GM23338 (cell line): ENCODE data around the gene TMEM185B. TPM values are rescaled to one million over a fixed set of nuclear protein-coding genes. Genes with fewer than 3 reads are reported as not detected.

Source experiments
- ATAC-seq: fragments of 200-7000 bp; cut with Tn5 transposase; 3 replicates; pipeline ENCODE4 v1.9.1; 2020
- DNase-seq: peaks from one replicate; pipeline ENCODE4 v3.0.0-alpha.2; 2015; ENCODE audit warnings: low spot score
- H2AFZ ChIP-seq: fragments of 200-600 bp; sonication (generic); 2 replicates; pipeline ENCODE4 v1.8.0; 2016; ENCODE audit warnings: antibody characterized with exemption, mild to moderate bottlenecking, moderate library complexity
- H3F3A ChIP-seq: fragments of 200-600 bp; sonication (generic); replicated peaks from 2 replicates; pipeline ENCODE4 v1.8.0; 2017; ENCODE audit warnings: antibody characterized with exemption, mixed run types, low read depth
- H3K27ac ChIP-seq: fragments of 200-600 bp; sonication (generic); 2 replicates; pipeline ENCODE4 v1.6.1; 2016; ENCODE audit warnings: low read depth
- H3K27me3 ChIP-seq: fragments of 200-600 bp; sonication (generic); 2 replicates; pipeline ENCODE4 v1.8.0; 2016; ENCODE audit warnings: mild to moderate bottlenecking, mixed run types, moderate library complexity; ENCODE audit not compliant: insufficient read depth
- H3K36me3 ChIP-seq: fragments of 200-600 bp; sonication (generic); 2 replicates; pipeline ENCODE4 v1.8.0; 2016; ENCODE audit warnings: mild to moderate bottlenecking; ENCODE audit not compliant: insufficient read depth
- H3K4me1 ChIP-seq: fragments of 200-600 bp; sonication (generic); 2 replicates; pipeline ENCODE4 v1.8.0; 2016; ENCODE audit warnings: mild to moderate bottlenecking, moderate library complexity; ENCODE audit not compliant: insufficient read depth
- H3K4me2 ChIP-seq: fragments of 200-600 bp; sonication (generic); 2 replicates; pipeline ENCODE4 v1.7.1; 2017; ENCODE audit warnings: mixed run types
- H3K4me3 ChIP-seq: fragments of 200-600 bp; sonication (generic); 2 replicates; pipeline ENCODE4 v1.6.1; 2016; ENCODE audit warnings: mixed run types
- H3K79me2 ChIP-seq: fragments of 200-600 bp; sonication (generic); replicated peaks from 2 replicates; pipeline ENCODE4 v1.8.0; 2017; ENCODE audit warnings: mild to moderate bottlenecking; ENCODE audit not compliant: insufficient read depth
- H3K9me2 ChIP-seq: fragments of 200-600 bp; sonication (generic); 2 replicates; pipeline ENCODE4 v1.8.0; 2017; ENCODE audit not compliant: insufficient read depth
- H4K20me1 ChIP-seq: fragments of 200-600 bp; sonication (generic); replicated peaks from 2 replicates; pipeline ENCODE4 v1.8.0; 2017; ENCODE audit warnings: mild to moderate bottlenecking; ENCODE audit not compliant: insufficient read depth
- H3K27ac Mint-ChIP-seq: 2 replicates; pipeline ENCODE4 v1.8.0; 2020; ENCODE audit warnings: inconsistent platforms, mild to moderate bottlenecking, moderate library complexity, mixed read lengths
- H3K27me3 Mint-ChIP-seq: 3 replicates; pipeline ENCODE4 v1.8.0; 2022; ENCODE audit warnings: low read depth, mild to moderate bottlenecking, moderate library complexity, mixed read lengths, inconsistent platforms; ENCODE audit not compliant: insufficient read depth, poor library complexity
- H3K36me3 Mint-ChIP-seq: 3 replicates; pipeline ENCODE4 v1.8.0; 2021; ENCODE audit warnings: low read depth, mild to moderate bottlenecking, inconsistent platforms, moderate library complexity, mixed read lengths
- H3K4me1 Mint-ChIP-seq: 3 replicates; pipeline ENCODE4 v1.8.0; 2020; ENCODE audit warnings: mild to moderate bottlenecking, inconsistent platforms, mixed read lengths
- H3K4me3 Mint-ChIP-seq: 3 replicates; pipeline ENCODE4 v1.8.0; 2021; ENCODE audit warnings: moderate library complexity, mild to moderate bottlenecking, inconsistent platforms, mixed read lengths
- H3K9me3 Mint-ChIP-seq: 3 replicates; pipeline ENCODE4 v1.8.0; 2020; ENCODE audit warnings: moderate library complexity, mild to moderate bottlenecking, inconsistent platforms, mixed read lengths
- EZH2phosphoT487 ChIP-seq: fragments of 200-600 bp; sonication (generic); IDR thresholded peaks from one replicate; pipeline ENCODE4 v1.8.1; 2018; ENCODE audit warnings: antibody characterized with exemption; ENCODE audit not compliant: unreplicated experiment
- JUNB ChIP-seq: IDR thresholded peaks from one replicate; pipeline ENCODE4 v1.6.1; 2016; ENCODE audit warnings: antibody characterized with exemption; ENCODE audit not compliant: unreplicated experiment
- NANOG ChIP-seq: IDR thresholded peaks from 2 replicates; pipeline ENCODE4 v1.6.1; 2016; ENCODE audit warnings: antibody characterized with exemption, borderline replicate concordance
- REST ChIP-seq: IDR thresholded peaks from one replicate; pipeline ENCODE4 v1.6.1; 2018; ENCODE audit warnings: antibody characterized with exemption; ENCODE audit not compliant: unreplicated experiment
- ZNF114 ChIP-seq: fragments of 250-450 bp; sonication (Bioruptor Pico); IDR thresholded peaks from 2 replicates; pipeline ENCODE4 v1.5.0; 2020; ENCODE audit warnings: mild to moderate bottlenecking, moderate library complexity
- polyA plus RNA-seq: library from polyadenylated mRNA; unstranded; fragments of >200 nt; fragmentation: Nextera tagmentation; extraction: Ambion mirVana; gene quantifications from 2 replicates; pipeline ENCODE4 v1.2.1, GENCODE V29; 2016
- total RNA-seq: library from RNA; depleted of rRNA; stranded (reverse); fragments of >200 nt; shearing (Covaris generic); gene quantifications from 2 replicates; pipeline ENCODE4 v1.2.3, GENCODE V29; 2014
- TF ChIP-seq, protein P1 (sequence below), 2 experiments: fragments of 200-600 bp in 1 of 2; sonication (generic) in 1 of 2; conservative IDR thresholded peaks; 2 replicates each; pipeline versions ENCODE4 v1.5.1 to v1.6.1; 2016 to 2017; ENCODE audit warnings: antibody characterized with exemption in 2 of 2, low read depth in 2 of 2, mild to moderate bottlenecking in 2 of 2, moderate library complexity in 1 of 2
- TF ChIP-seq, protein P2 (sequence below): fragments of 250-450 bp; sonication (Bioruptor Pico); IDR thresholded peaks from 2 replicates; pipeline ENCODE4 v1.5.0; 2020; ENCODE audit warnings: mild to moderate bottlenecking, moderate library complexity

TMEM185B gene
- total and polyA plus RNA-seq, 2 experiments from 2014 or later = 3.9 to 24.4 TPM

DNA sequence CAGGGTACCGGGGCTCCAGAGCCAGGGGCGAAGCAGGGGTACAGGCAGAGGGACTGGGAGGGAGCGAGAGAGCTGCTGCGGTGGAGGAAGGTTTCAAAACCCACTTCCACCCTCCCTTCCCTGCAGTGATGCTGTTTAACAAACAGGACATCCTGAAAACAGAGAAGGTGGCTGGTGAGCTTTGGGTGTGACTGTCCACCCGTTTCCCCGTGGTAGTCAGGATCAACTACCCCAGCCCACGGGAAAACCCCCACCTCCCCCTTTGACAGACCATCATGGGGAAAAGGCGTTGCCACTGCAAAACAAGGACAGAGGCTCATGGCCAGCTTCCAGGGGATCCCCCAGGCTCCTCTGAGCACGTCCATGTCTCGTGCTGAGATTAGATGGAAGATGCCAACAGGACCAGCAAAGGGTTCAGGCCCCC lies 12.9 kb downstream of the TMEM185B start:
- Mint-ChIP-seq H3K27me3 (peaks cover 6% of the 10 kb centered on the region), H3K27ac (no peak overlapping the region), H3K4me3 (no peak overlapping the region), H3K36me3 (no peaks in the 10 kb centered on the region), H3K4me1 (peaks cover 5% of the 10 kb centered on the region), H3K9me3 (no peaks in the 10 kb centered on the region)
- TF ChIP-seq EZH2phosphoT487 = no peak
- TF ChIP-seq, protein P1, sequence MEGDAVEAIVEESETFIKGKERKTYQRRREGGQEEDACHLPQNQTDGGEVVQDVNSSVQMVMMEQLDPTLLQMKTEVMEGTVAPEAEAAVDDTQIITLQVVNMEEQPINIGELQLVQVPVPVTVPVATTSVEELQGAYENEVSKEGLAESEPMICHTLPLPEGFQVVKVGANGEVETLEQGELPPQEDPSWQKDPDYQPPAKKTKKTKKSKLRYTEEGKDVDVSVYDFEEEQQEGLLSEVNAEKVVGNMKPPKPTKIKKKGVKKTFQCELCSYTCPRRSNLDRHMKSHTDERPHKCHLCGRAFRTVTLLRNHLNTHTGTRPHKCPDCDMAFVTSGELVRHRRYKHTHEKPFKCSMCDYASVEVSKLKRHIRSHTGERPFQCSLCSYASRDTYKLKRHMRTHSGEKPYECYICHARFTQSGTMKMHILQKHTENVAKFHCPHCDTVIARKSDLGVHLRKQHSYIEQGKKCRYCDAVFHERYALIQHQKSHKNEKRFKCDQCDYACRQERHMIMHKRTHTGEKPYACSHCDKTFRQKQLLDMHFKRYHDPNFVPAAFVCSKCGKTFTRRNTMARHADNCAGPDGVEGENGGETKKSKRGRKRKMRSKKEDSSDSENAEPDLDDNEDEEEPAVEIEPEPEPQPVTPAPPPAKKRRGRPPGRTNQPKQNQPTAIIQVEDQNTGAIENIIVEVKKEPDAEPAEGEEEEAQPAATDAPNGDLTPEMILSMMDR (conservative IDR thresholded peaks at IDR 0.05; ENCODE audit: low read depth in 2 of 2) = no peak
- H3F3A ChIP-seq = no peaks in the 10 kb centered on the region
- H2AFZ ChIP-seq = no peak overlapping the region
- no peak for ATAC-seq
- H3K4me2 ChIP-seq = no peak overlapping the region
- no peak overlapping the region for H3K27ac ChIP-seq
- H3K36me3 ChIP-seq = no peaks in the 10 kb centered on the region
- H3K4me1 ChIP-seq = no peaks in the 10 kb centered on the region
- no peak for DNase-seq
- H3K9me2 ChIP-seq = no peaks in the 10 kb centered on the region
- H3K79me2 ChIP-seq = no peaks in the 10 kb centered on the region
- H4K20me1 ChIP-seq = no peaks in the 10 kb centered on the region; the same call in 1 of the 2 replicates
- no peaks in the 10 kb centered on the region for H3K27me3 ChIP-seq
- H3K4me3 ChIP-seq = no peak overlapping the region

GRCh38 chr2:120209427-120210269 lies 13.6 kb downstream of the TMEM185B start:
- peaks cover 9% of the 10 kb centered on the region for H3K27me3 Mint-ChIP-seq
- peaks cover 5% of the 10 kb centered on the region for H3K4me1 Mint-ChIP-seq
- no peaks in the 10 kb centered on the region for H3K9me2 ChIP-seq
- H3K36me3 Mint-ChIP-seq = no peaks in the 10 kb centered on the region
- no peaks in the 10 kb centered on the region for H3F3A ChIP-seq
- no peak overlapping the region for H3K27ac ChIP-seq
- no peaks in the 10 kb centered on the region for H3K79me2 ChIP-seq
- no peak overlapping the region for H2AFZ ChIP-seq
- no peak overlapping the region for H3K4me2 ChIP-seq
- no peaks in the 10 kb centered on the region; the same call in 1 of the 2 replicates for H4K20me1 ChIP-seq
- no peaks in the 10 kb centered on the region for H3K4me1 ChIP-seq
- no peaks in the 10 kb centered on the region for H3K27me3 ChIP-seq
- TF ChIP-seq, protein P2, sequence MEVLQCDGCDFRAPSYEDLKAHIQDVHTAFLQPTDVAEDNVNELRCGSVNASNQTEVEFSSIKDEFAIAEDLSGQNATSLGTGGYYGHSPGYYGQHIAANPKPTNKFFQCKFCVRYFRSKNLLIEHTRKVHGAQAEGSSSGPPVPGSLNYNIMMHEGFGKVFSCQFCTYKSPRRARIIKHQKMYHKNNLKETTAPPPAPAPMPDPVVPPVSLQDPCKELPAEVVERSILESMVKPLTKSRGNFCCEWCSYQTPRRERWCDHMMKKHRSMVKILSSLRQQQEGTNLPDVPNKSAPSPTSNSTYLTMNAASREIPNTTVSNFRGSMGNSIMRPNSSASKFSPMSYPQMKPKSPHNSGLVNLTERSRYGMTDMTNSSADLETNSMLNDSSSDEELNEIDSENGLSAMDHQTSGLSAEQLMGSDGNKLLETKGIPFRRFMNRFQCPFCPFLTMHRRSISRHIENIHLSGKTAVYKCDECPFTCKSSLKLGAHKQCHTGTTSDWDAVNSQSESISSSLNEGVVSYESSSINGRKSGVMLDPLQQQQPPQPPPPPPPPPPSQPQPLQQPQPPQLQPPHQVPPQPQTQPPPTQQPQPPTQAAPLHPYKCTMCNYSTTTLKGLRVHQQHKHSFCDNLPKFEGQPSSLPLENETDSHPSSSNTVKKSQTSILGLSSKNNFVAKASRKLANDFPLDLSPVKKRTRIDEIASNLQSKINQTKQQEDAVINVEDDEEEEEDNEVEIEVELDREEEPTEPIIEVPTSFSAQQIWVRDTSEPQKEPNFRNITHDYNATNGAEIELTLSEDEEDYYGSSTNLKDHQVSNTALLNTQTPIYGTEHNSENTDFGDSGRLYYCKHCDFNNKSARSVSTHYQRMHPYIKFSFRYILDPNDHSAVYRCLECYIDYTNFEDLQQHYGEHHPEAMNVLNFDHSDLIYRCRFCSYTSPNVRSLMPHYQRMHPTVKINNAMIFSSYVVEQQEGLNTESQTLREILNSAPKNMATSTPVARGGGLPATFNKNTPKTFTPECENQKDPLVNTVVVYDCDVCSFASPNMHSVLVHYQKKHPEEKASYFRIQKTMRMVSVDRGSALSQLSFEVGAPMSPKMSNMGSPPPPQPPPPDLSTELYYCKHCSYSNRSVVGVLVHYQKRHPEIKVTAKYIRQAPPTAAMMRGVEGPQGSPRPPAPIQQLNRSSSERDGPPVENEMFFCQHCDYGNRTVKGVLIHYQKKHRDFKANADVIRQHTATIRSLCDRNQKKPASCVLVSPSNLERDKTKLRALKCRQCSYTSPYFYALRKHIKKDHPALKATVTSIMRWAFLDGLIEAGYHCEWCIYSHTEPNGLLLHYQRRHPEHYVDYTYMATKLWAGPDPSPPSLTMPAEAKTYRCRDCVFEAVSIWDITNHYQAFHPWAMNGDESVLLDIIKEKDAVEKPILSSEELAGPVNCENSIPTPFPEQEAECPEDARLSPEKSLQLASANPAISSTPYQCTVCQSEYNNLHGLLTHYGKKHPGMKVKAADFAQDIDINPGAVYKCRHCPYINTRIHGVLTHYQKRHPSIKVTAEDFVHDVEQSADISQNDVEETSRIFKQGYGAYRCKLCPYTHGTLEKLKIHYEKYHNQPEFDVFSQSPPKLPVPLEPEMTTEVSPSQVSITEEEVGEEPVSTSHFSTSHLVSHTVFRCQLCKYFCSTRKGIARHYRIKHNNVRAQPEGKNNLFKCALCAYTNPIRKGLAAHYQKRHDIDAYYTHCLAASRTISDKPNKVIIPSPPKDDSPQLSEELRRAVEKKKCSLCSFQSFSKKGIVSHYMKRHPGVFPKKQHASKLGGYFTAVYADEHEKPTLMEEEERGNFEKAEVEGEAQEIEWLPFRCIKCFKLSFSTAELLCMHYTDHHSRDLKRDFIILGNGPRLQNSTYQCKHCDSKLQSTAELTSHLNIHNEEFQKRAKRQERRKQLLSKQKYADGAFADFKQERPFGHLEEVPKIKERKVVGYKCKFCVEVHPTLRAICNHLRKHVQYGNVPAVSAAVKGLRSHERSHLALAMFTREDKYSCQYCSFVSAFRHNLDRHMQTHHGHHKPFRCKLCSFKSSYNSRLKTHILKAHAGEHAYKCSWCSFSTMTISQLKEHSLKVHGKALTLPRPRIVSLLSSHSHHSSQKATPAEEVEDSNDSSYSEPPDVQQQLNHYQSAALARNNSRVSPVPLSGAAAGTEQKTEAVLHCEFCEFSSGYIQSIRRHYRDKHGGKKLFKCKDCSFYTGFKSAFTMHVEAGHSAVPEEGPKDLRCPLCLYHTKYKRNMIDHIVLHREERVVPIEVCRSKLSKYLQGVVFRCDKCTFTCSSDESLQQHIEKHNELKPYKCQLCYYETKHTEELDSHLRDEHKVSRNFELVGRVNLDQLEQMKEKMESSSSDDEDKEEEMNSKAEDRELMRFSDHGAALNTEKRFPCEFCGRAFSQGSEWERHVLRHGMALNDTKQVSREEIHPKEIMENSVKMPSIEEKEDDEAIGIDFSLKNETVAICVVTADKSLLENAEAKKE = no peak
- TF ChIP-seq ZNF114 (CRISPR knock-in tag) (no peak), REST (no peak), JUNB (no peak), NANOG (no peak)
- no peaks in the 10 kb centered on the region for H3K9me3 Mint-ChIP-seq
- H3K4me3 Mint-ChIP-seq = no peak overlapping the region
- no peak overlapping the region for H3K4me3 ChIP-seq
- DNase-seq = no peak
- no peak for ATAC-seq
- no peaks in the 10 kb centered on the region for H3K36me3 ChIP-seq
- H3K27ac Mint-ChIP-seq = peak overlapping the region; percentile 64; the same call in 1 of the 2 replicates
